ENCODE data around the gene B3GNT3.

DNA sequence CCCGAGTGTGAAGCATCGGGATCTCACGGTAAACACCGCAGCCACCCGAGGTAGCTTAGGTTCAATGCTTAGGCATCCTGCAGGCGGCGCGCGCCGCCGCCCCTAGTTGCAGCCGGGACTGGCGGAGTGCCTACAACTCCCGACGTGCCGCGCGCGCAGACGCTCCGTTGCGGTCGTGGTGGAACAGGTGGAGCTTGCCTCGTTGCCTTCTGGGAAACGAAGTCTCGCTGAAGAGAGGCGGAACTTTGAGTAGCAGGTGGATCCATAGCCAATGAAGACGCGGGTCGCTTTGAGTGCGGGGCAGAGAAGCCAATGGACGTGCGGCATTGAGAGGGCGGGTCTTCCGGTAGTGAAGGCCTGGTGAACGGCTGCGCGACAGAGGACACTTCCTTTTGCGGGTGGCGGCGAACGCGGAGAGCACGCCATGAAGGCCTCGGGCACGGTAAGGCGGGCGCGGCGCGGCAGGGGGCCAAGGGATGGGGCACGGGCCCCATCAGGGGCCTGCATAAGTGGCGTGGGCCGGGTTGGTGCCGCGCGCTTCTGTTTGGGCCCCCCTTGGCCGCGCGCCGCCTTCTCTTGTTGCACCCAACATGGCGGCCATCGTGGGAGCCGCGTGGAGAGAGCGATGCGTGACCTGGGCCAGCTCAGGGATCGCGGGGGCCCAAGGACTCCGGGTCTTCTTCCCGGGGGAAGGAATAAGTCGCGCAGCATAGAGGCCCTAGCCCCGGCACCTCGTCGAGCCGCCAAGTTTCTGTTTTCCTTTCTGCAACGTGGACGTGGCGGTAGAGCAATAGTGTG lies 64.8 kb downstream of the B3GNT3 start, which contains the start of gene RPL18A:
- TF ChIP-seq TP53 (CRISPR knock-in tag; conservative IDR thresholded peaks at IDR 0.05) = no peak; the same call in 1 of the 2 replicates
- no peak for TF ChIP-seq PRDM15 (CRISPR knock-in tag; IDR thresholded peaks at IDR 0.05)

All from HepG2 (cell line).